GM19023 (cell line): Measurements from ENCODE around the gene CCDC85C.

ENCODE experiments used
- ATAC-seq: cut with Tn5 transposase; IDR thresholded peaks from one replicate; pipeline ENCODE4 v1.9.1; 2021; ENCODE audit warnings: mild to moderate bottlenecking, moderate library complexity; ENCODE audit not compliant: unreplicated experiment

The CCDC85C gene

DNA sequence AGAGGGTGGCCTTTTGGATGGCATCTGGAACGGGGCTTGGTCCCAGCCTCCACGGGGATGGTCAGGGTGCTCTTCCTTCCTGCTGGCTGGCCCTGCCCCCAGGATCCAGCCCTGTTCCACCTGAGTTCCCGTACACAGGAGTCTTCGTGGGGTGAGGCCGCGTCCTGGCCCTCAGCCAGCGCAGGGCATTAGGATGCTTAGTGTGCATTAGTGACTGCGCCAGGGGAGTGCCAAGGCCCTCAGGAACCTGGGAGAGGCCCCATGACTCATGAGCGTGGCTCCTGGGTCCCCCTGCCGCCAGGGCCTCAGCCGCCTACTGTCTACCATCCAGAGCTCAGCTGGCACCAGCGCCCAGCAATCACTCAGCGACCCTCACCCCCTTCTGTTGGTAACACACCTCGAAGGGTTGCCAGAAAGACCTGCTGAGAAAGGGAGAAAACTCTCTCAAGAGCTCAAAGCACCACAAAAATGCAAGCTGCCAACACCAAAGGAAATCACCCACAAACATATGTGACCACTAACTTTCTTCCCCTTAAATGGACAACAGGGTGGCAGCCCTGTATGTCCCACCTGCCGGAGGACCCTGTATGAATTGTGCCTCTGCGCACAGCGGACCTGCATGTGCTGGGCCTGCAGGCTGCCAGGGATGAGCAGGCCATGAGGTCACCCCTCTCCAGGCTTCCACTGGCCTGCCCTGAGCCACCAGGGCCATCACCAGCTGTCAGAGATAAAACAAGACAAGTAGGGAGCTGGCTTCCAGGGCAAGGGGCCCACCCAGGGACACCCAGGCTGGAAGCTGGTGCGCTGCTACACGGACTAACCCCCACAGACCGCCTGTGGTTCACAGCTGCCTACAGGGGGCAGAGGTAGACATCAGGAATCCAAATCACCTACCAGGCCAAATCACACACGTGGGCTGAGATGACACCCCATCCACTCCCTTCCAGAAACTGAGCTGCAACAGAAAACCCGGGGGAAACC lies 28.7 kb downstream of the CCDC85C start:
- no peak for ATAC-seq

DNA sequence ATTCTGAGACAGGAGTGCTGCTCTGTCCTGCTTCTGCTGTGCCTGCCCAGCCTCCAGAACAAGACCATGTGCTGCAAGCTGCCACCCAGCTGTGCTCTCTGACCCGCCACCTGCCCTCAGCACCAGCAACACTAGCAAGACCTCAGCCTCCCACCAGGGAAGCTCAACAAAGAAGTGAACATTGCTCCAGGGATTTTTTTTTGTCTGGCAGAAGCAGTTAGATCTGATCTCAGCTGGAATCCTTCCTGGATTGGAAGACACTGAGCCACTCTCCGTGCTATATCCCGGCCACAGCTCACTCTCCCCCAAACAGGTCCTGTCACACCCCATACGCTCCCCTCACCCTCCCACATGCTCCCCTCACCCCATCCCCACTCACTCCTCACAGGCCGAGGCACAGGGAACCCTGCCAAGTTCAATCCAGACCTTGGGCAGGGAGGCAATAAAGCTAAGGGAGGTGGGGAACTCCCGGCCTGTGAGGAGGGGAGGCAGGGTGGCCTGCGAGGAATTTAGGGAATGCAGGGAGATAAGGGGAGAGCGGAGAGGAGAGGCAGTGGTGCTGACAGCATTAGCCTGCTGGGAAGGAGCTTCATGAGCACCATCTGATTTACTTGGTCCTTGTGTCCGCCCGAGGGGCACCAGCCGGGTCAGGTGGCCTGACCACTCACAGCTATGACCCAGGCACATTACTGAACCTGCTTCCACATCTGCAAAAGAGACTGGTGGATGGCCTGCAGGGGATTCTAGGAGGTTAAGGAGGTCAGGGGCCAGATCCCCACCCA lies 29.7 kb downstream of the CCDC85C start:
- no peak for ATAC-seq

DNA sequence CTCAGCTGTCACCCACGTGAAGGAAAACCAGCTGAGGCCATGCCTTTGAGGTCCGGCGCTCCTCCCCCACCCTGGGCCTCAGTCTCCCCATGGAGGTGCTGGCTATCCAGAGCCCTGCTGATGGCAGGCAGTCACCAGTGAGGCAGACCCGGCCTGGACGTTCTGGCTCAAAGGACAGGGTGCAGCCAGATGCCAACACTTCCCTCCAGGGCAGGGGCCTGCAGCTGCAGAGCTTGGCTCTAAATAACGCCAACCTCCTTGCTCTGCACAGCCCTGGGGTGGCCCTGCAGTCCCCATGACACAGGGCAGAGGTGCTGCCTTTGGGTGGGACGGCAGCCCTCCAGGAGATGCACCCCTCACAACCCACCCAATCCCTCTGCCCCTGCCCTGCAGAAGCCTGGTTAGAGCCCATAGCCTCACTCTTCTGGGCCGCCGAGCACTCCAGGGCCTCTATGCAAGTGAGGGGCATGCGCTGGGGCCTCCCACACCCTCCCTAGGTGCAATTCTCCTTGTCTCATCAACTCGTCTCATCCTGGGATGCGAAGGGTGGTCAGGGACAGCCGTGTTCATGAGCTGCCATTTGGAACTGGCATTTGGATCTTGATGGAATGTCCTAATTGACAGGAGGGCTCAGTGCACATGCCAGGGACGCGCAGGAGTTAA lies 30.4 kb downstream of the CCDC85C start:
- no peak for ATAC-seq

GRCh38 chr14:99573000-99573330 lies 31.0 kb downstream of the CCDC85C start:
- no peak for ATAC-seq

DNA sequence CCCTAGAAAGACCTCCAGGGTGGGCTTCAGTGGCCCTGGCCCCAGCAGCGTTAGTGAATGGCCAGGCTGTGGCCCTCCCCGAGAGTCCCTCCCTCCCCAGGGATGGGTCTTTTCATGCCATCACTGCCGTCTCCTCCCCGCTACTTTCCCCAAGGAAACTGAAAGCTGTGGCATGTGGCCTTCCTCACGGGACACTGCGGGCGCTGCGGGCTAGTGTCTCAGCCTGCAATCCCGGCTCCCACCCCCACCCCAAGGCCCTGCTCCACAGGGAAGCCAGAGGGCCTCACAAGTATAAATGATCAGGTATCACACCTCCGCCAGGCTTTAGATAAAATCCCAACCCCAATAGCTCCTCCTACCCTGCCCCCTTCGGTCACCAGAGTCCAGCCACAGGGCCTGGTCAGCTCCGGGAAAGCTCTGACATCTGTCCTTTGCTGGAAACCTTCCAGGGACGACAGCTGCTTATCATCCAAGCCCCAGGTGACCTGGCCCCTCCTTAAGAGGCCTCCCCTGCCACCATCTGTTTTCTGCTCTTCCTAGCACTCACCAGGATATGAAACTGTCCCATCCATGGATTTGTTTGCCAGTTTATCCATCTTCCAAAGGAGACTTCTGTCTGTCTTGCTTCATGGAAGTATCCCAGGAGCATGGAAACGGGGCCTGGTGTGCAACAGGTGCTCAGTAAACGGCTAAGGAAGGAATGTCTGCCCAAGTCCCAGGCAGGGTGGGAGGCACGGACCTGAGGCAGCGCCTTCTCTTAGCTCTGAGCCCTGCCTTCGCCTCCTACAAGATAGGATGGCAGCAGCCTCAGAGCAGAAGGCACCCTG lies 31.6 kb downstream of the CCDC85C start:
- ATAC-seq: no peak

GRCh38 chr14:99571303-99571986 lies 32.6 kb downstream of the CCDC85C start:
- ATAC-seq: no peak

DNA sequence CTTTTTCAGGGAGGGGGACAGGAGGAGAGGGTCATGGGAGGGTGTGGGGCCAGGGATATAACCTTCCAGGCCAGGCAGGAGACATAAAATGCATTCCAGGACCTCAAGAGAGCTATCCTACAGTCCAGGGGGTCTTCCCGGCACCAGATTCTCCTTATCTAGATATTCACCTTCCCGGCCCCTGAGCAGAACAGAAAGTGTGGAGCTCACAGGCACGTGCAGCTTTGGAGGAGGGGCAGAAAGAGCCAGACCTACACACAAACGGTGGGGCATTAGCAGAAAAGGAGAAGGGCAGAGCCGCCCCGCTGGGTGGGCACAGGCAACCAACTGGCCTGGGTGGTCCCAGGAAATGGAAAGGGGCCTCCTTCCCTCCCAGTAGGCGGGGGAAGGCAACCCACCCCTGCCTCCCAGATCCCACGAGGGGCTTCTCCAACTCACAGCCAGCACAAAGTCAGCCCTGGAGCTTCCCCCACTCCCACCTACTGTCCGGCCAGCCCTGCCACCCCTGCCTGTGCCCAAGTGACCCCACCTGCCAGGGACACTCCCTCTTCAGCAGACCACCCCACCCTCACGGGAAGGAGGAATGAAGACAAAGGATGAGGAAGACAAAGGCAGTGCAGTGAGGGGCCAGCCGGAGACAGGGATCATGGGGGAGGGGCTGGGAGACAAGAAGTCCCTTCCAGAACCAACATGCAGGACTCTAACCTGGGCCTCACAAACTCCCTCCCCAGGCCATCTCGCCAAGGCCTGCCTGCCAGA lies 33.3 kb downstream of the CCDC85C start:
- no peak for ATAC-seq

GRCh38 chr14:99569725-99570543 lies 34.1 kb downstream of the CCDC85C start:
- ATAC-seq: no peak

DNA sequence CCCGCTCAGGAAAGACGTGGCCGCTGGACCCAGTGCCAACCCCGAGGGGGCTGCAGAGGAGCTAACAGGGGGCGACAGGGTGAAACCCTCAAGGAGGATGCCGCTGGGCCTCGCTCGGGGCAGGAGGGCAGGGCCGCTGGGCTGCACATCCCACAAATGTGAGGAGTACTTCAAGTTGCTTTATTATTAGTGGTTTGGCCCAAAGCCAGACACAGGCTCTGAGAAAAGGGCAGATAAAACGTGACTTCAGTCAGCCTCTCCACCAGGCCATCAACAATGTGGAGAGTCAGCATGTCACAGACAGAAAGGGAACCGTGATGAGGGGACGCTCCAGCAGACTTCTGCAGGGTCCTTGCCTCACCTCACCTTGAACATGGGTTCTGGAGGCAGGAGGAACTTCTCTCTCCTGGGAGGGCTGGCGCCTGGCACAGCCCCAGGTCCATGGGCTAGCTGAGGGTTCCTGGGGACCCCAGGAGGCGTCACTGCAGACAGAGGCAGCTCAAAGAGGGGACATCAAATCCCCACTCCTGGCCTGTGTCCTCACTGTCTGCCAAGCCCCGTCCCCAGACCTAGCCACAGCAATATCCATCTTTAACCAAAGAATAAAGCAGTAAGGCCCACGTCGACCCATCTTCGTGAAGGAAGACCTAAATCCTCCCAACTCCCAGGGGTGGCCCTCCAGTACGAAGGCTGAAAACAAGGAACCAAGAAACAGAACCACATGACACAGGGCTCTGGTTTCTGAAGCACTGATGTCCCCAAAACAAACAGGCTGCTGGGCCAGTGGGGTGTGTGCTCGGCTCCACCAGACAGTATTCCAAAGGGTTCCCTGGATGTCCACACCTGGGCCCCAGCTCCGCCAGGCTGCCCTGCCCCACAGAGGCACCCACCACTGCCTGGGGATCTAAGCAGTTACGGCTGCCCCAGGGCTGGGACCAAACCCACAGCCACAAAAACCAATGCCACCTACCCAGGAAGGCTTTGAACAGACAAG lies 35.1 kb downstream of the CCDC85C start:
- ATAC-seq: no peak

GRCh38 chr14:99566390-99567354 lies 37.3 kb downstream of the CCDC85C start:
- ATAC-seq: no peak

- ATAC-seq: no peak
These were observed 38.0 kb downstream of the CCDC85C start for GRCh38 chr14:99566009-99566389.

- ATAC-seq: no peak
These were observed 38.6 kb downstream of the CCDC85C start for GRCh38 chr14:99565383-99565782.

- ATAC-seq: no peak
These were observed 39.1 kb downstream of the CCDC85C start for GRCh38 chr14:99564926-99565259.

DNA sequence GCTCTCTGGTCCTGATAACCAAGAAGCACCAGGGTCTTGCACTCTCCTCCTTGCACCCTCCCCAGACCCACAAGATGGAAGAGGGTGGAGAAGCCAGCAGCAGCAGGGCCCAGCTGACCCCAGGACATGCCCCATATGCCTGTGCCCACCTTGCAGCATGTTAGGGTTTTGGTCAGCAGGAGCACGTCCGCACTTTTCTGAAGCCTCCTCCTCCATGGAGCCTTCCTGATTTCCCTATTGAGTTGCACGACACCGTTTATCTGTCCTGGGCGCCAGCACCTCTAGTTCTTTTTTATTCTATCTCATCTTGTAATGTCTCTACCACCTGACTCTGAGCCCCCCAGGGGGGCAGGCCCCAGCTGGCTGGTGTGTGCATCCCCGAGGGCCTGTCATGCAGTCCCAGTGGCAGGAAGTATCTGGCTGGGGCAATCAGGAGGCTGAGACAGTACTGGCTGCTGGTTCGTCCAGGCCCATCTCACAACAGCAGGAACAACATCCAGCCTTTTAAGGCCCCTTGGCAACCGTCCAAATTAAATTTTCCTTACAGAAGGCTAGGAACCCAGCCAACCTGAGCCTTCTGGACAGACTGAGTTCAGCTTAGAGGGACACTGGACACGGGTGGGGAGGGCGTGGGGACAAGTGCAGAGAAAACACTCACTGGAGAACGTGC lies 39.6 kb downstream of the CCDC85C start:
- ATAC-seq: no peak

- ATAC-seq: no peak
These were observed 40.3 kb downstream of the CCDC85C start for GRCh38 chr14:99563749-99564129.
